Body of pancreas (tissue), 4 donors: Measurements from ENCODE around the gene TMEM169.
"Not testable (repeated sequence)": the region's sequence is repeated elsewhere in the genome, so short reads cannot be mapped to it uniquely, and the experiment has no call there.

Source experiments
- CTCF ChIP-seq, 7 experiments: fragments of 450-650 bp in 4 of 7; fragments of 200-600 bp in 3 of 7; sonication (generic) in 3 of 7; IDR thresholded peaks; one replicate each; pipeline ENCODE4 v1.5.1; 2016 to 2019; ENCODE audit warnings: antibody characterized with exemption in 7 of 7
- POLR2A ChIP-seq, 3 donors: fragments of 450-650 bp; IDR thresholded peaks; one replicate each; pipeline ENCODE4 v1.6.1; 2016; ENCODE audit warnings: antibody characterized with exemption in 3 of 3, mild to moderate bottlenecking in 2 of 3

- not testable (repeated sequence) for TF ChIP-seq CTCF, POLR2A (IDR thresholded peaks at IDR 0.05)
These were observed 59.8 kb downstream of the TMEM169 start for GRCh38 chr2:216141516-216141915.
